Measurements from ENCODE around the gene OR51I2. TPM values are rescaled to one million over a fixed set of nuclear protein-coding genes. Genes with fewer than 3 reads are reported as not detected.

OR51I2 gene
- total RNA-seq, 4 donors from 2014 or later = not detected

- no peaks in the 10 kb centered on the region for H3K36me3 ChIP-seq
- no peaks in the 10 kb centered on the region for H3K27me3 ChIP-seq
- DNase-seq = no peak
- intact Hi-C loops (cut with DNase I; ENCODE audit: low total_unique reads) = no loop called here
- no peaks in the 10 kb centered on the region for H3K9me3 ChIP-seq
- no peak for ATAC-seq
- TF ChIP-seq CTCF (IDR thresholded peaks at IDR 0.05 in 4 of 5, conservative IDR thresholded peaks at IDR 0.05 in 1 of 5) = no peak
- in situ Hi-C loops (cut with MboI; ENCODE audit: low sequenced_read_pairs in 4 of 4) = loop anchor here in 1 of 4 donors (25.0 kb wide), 1 partner anchor 313 kb away; the partner anchor contains the start of gene OR52N2
- H3K27ac ChIP-seq = no peak overlapping the region
- no peak overlapping the region for H3K4me3 ChIP-seq
- no peaks in the 10 kb centered on the region for H3K4me1 ChIP-seq
These were observed 50.5 kb downstream of the OR51I2 start for GRCh38 chr11:5499671-5500070.

- in situ Hi-C loops (cut with MboI; ENCODE audit: low sequenced_read_pairs in 4 of 4) = no loop called here
- ATAC-seq = no peak
- Histone ChIP-seq H3K4me1 (no peaks in the 10 kb centered on the region), H3K36me3 (no peaks in the 10 kb centered on the region), H3K4me3 (no peak overlapping the region), H3K9me3 (no peaks in the 10 kb centered on the region), H3K27ac (no peak overlapping the region), H3K27me3 (no peaks in the 10 kb centered on the region)
- intact Hi-C loops (cut with DNase I; ENCODE audit: low total_unique reads) = no loop called here
- no peak for DNase-seq
- TF ChIP-seq CTCF (IDR thresholded peaks at IDR 0.05 in 4 of 5, conservative IDR thresholded peaks at IDR 0.05 in 1 of 5) = no peak
- TF ChIP-seq POLR2A (IDR thresholded peaks at IDR 0.05) = no peak
These were observed 51.3 kb downstream of the OR51I2 start for GRCh38 chr11:5500393-5500801.

GRCh38 chr11:5504403-5504921 lies 55.3 kb downstream of the OR51I2 start:
- Histone ChIP-seq H3K9me3 (no peaks in the 10 kb centered on the region), H3K36me3 (no peaks in the 10 kb centered on the region), H3K4me1 (no peaks in the 10 kb centered on the region), H3K27me3 (no peaks in the 10 kb centered on the region), H3K27ac (no peak overlapping the region), H3K4me3 (no peak overlapping the region)
- no peak for DNase-seq
- intact Hi-C loops (cut with DNase I; ENCODE audit: low total_unique reads) (no loop called here), in situ Hi-C loops (cut with MboI; ENCODE audit: low sequenced_read_pairs in 4 of 4) (no loop called here)
- TF ChIP-seq CTCF (IDR thresholded peaks at IDR 0.05 in 4 of 5, conservative IDR thresholded peaks at IDR 0.05 in 1 of 5) (no peak), POLR2A (IDR thresholded peaks at IDR 0.05) (no peak)
- no peak for ATAC-seq

GRCh38 chr11:5505363-5506048 lies 56.4 kb downstream of the OR51I2 start:
- Histone ChIP-seq H3K36me3 (no peaks in the 10 kb centered on the region), H3K4me3 (no peak overlapping the region), H3K27me3 (no peaks in the 10 kb centered on the region), H3K27ac (no peak overlapping the region), H3K9me3 (no peaks in the 10 kb centered on the region), H3K4me1 (no peaks in the 10 kb centered on the region)
- in situ Hi-C loops (cut with MboI; ENCODE audit: low sequenced_read_pairs in 4 of 4) (no loop called here), intact Hi-C loops (cut with DNase I; ENCODE audit: low total_unique reads) (no loop called here)
- TF ChIP-seq CTCF (IDR thresholded peaks at IDR 0.05 in 4 of 5, conservative IDR thresholded peaks at IDR 0.05 in 1 of 5) (no peak), POLR2A (IDR thresholded peaks at IDR 0.05) (no peak)
- no peak for ATAC-seq
- no peak for DNase-seq

Other genes with a start within 250 kb of the OR51I2 start
- gene OR51V1, start 248.6 kb upstream of the OR51I2 start, total RNA-seq = not detected
- gene HBB, start 222.3 kb upstream of the OR51I2 start, total RNA-seq = 100 to 1,000 TPM in 1 of 4 donors, 10 to 100 TPM in 2, 1 to 10 TPM in 1; 7.9 to 229 (median 35.3) TPM
- gene HBD, start 214.8 kb upstream of the OR51I2 start, total RNA-seq = not detected
- gene HBG1, start 199.5 kb upstream of the OR51I2 start, total RNA-seq = not detected
- not detected for gene HBG2, start 194.5 kb upstream of the OR51I2 start, total RNA-seq
- not detected for gene HBE1, start 179.4 kb upstream of the OR51I2 start, total RNA-seq
- gene OR51B4, start 147.4 kb upstream of the OR51I2 start, total RNA-seq = not detected
- gene OR51B2, start 125.0 kb upstream of the OR51I2 start, total RNA-seq = not detected
- not detected for gene OR51B5, start 105.8 kb upstream of the OR51I2 start, total RNA-seq
- gene OR51B6, start 97.8 kb upstream of the OR51I2 start, total RNA-seq = not detected
- gene OR51M1, start 65.5 kb upstream of the OR51I2 start, total RNA-seq = not detected
- not detected for gene OR51Q1, start 27.2 kb upstream of the OR51I2 start, total RNA-seq
- gene OR51I1, start 7.8 kb upstream of the OR51I2 start, total RNA-seq = not detected
- not detected for gene OR52D1, start 39.4 kb downstream of the OR51I2 start, total RNA-seq
- not detected for gene UBQLN3, start 60.6 kb downstream of the OR51I2 start, total RNA-seq
- gene UBQLNL, start 67.4 kb downstream of the OR51I2 start, total RNA-seq = under 1 TPM in 1 of 4 donors, not detected in 3; 0.25 TPM
- not detected for gene OR52H1, start 99.2 kb downstream of the OR51I2 start, total RNA-seq
- gene OR52B6, start 131.6 kb downstream of the OR51I2 start, total RNA-seq = not detected
- gene TRIM6, start 147.3 kb downstream of the OR51I2 start, total RNA-seq = under 1 TPM; 0.15 to 0.35 (median 0.28) TPM
- gene TRIM34, start 175.7 kb downstream of the OR51I2 start, total RNA-seq = 1 to 10 TPM in 3 of 4 donors, under 1 TPM in 1; 0.32 to 1.6 (median 1.2) TPM
- gene TRIM5, start 235.8 kb downstream of the OR51I2 start, total RNA-seq = 1 to 10 TPM; 2.3 to 3.9 (median 2.6) TPM
- 10 to 100 TPM in 2 of 4 donors, 1 to 10 TPM in 2; 5.3 to 15.8 (median 8.8) TPM for gene TRIM22, start 240.5 kb downstream of the OR51I2 start, total RNA-seq